SH-SY5Y (cell line): ENCODE data around the gene ADAM12.

Source experiments
- GATA2 ChIP-seq: IDR thresholded peaks from 2 replicates; pipeline ENCODE4 v1.6.1; 2011; ENCODE audit warnings: mild to moderate bottlenecking, low read depth, low read length
- GATA3 ChIP-seq: IDR thresholded peaks from 2 replicates; pipeline ENCODE4 v1.6.1; 2011; ENCODE audit warnings: low read depth, mild to moderate bottlenecking, low read length, moderate library complexity

- no peak for TF ChIP-seq GATA2
- TF ChIP-seq GATA3, result no peak
Measured at GRCh38 chr10:126124668-126125349, 263.5 kb downstream of the ADAM12 start.
